Epithelial cell of prostate (primary cell): Measurements from ENCODE around the gene MAPK4.
"Not testable (repeated sequence)": the region's sequence is repeated elsewhere in the genome, so short reads cannot be mapped to it uniquely, and the experiment has no call there.

Experiments
- DNase-seq: peaks from one replicate; pipeline ENCODE4 v3.0.0-alpha.2; 2011; ENCODE audit warnings: low read depth, low spot score
- H3K27ac ChIP-seq: fragments of 450-650 bp; 2 replicates; pipeline ENCODE4 v1.5.1; 2017; ENCODE audit warnings: mild to moderate bottlenecking

The MAPK4 gene

GRCh38 chr18:50573196-50573595 is 13.3 kb downstream of the MAPK4 start:
- H3K27ac ChIP-seq, DNase-seq: not testable (repeated sequence)

GRCh38 chr18:50573679-50574078 is 13.8 kb downstream of the MAPK4 start:
- H3K27ac ChIP-seq = no peak overlapping the region
- DNase-seq = no peak

DNA sequence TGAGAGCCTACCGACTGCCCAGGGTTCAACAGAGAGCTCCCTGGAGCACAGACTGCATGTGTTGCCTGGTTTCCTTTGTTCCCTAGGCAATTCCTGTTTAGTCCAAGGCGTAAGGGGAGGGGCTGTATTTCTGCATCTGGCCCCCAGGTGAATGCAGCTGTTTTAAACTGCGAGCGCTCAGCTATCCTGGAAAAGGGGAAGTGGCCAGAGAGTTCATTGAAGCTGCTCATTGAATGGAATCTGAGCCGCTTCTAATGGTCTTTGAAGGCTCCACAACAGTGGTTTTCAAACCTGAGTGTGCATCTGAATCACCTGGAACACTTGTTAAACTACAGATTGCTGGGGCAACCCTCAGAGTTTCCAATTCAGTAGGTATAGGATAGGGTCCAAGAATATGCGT is 18.1 kb downstream of the MAPK4 start:
- no peak overlapping the region for H3K27ac ChIP-seq
- no peak for DNase-seq

GRCh38 chr18:50578651-50579050 is 18.8 kb downstream of the MAPK4 start:
- DNase-seq = peak; percentile 52
- no peak overlapping the region for H3K27ac ChIP-seq

DNA sequence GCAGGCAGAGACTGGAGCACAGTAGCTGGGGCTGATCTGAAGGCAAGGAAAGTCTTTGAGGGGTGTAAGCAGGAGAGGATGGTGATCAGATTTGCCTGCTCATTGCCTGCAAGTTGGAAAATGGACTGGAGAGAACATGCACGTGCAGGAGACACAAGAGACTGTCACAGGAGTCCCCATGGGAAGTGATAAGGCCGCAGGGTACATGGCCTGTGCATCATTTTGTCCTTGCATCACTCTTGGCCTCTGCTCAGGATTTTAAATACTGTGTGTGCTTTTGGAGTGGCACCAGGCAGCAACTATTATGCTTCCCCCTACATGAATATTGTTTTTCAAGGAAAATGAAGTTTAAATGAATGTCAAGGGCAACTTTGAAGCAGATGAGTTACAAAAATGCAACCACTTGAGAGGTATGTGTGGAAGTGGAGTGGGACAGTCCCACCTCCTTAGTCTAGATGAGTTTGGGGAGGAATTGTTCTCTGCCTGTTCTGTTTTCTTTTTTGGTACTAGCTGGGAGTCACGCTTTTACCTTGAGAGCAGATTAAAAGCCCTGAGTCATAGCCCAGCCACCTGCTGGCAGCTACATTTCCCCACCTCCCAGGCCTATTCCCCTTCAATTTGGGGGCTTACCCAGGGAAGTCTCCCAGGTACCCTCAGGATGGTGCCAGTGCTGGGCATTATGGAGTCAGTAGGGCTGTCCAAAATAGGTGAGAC is 19.3 kb downstream of the MAPK4 start:
- no peak for DNase-seq
- H3K27ac ChIP-seq = no peak overlapping the region

- H3K27ac ChIP-seq = no peak overlapping the region
- no peak for DNase-seq
These were observed 21.6 kb downstream of the MAPK4 start for GRCh38 chr18:50581517-50581916.

DNA sequence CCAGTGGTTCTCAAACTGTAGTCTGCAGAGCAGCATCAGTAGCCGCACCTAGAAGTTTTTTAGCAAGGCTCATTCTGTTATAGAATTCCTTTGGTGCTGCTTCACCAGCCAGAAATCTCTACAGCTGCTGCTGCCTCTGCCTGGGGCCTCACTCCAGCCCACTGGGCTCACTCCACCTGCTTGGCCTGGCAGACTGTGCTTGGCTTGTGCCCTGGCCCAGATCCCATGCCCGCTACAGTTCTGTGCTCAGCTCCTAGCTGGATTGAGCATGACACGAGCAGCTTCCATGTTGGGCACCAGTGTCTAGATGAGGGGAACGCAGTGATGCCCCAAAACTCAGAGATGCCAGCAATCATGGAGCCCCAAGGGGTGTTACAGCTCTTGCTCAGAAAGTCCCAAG is 22.6 kb downstream of the MAPK4 start:
- H3K27ac ChIP-seq = no peak overlapping the region
- no peak for DNase-seq

DNA sequence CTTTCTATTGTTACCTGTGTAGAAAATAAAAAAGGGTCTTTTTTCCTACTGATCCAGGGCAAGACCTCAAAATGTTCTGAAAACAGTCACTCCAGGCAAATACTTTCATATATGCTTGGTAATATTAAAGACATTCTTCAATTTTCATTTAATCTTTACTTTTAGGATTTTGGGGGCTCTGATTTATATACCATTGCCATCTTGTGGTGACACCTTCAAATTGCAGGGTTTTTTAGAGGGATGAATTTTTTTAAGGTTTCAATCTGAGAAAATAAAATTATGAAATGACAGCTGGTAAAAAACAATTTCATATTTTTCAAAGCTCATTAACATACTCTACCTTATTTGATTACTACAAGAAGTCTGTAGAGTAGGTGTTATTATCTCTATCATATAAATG is 26.8 kb downstream of the MAPK4 start:
- no peak for DNase-seq
- no peak overlapping the region for H3K27ac ChIP-seq

- DNase-seq = no peak
- H3K27ac ChIP-seq = no peak overlapping the region
These were observed 30.7 kb downstream of the MAPK4 start for GRCh38 chr18:50590593-50590992.

DNA sequence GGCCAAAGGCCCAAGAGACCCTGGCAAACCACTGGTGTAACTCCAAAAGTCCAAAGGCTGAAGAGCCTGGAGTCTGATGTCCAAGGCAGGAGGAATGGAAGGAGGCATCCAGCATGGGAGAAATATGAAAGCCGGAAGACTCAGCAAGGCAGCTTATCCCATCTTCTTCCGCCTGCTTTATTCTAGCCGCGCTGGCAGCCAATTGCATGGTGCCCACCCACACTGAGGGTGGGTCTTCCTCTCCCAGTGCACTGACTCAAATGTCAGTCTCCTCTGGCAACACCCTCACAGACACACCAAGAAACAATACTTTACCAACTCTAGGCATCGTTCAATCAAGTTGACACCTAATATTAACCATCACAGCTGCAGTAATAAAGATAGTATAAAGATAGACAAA is 34.1 kb downstream of the MAPK4 start:
- no peak overlapping the region for H3K27ac ChIP-seq

GRCh38 chr18:50594942-50595341 is 35.1 kb downstream of the MAPK4 start:
- peak; percentile 16 for DNase-seq
- no peak overlapping the region for H3K27ac ChIP-seq

More for the DNA sequence above, 34.1 kb downstream of the MAPK4 start:
- DNase-seq = no peak

GRCh38 chr18:50602466-50602865 is 42.6 kb downstream of the MAPK4 start:
- no peak for DNase-seq

DNA sequence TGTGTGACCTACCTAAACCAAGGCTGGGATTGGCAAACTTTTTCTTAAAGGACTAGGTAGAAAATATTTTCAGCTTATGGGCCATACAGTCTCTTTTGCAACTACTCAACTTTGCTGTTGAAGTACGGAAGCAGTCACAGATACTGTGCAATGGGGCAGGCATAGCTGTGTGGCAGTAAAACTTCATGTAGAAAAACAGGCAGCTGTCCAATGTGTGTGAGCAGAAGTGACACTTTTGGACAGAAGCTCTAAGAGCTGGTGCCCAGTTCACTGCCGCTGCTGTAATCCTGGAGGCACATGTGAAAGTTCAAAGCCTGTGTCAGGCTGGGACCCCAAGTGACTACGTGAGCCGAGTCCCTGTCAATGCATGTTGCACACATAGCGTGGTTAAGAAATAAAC is 46.7 kb downstream of the MAPK4 start:
- H3K27ac ChIP-seq = no peak overlapping the region
- DNase-seq = no peak

More at GRCh38 chr18:50602466-50602865, 42.6 kb downstream of the MAPK4 start:
- no peak overlapping the region for H3K27ac ChIP-seq

DNA sequence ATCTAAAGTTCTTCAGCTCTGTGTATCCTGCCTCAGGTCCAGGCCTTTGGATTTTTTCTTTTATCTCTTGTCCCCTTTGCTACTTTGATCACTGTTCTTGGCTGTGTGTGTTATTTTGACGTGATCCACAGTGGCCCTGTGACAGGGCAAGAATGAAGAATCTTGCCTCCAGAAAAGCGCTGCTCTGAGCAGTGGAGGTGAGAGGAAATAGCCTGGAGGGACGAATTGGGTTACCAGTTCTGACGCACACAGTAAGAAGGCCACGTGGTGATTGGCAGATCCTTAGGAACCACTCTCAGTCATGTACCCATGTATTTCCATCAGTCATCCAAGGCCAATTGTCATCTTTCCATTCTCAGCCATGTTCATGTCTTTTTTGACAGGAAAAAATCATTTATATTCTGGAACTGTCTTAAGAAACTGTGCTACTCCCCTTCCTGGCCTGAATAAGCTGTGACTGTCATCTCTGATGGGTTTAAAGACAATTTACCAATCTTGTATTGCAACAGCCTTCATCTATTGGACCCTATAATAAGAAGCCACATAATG is 47.6 kb downstream of the MAPK4 start:
- H3K27ac ChIP-seq = no peak overlapping the region
- DNase-seq = no peak

DNA sequence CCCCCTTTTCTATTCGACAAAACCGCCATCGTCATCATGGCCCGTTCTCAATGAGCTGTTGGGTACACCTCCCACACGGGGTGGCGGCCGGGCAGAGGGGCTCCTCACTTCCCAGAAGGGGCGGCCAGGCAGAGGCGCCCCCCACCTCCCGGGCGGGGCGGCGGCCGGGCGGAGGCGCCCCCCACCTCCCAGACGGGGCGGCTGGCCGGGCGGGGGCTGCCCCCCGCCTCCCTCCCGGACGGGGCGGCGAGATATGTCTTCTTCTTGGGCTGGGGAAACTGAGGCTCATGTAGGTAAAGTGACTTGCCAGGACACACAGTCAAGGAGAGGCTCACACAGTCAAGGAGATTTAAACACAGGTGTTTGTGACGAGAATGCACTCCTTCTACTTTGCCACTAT is 49.3 kb downstream of the MAPK4 start:
- not testable (repeated sequence) for H3K27ac ChIP-seq, DNase-seq

GRCh38 chr18:50610349-50610748 is 50.5 kb downstream of the MAPK4 start:
- no peak for DNase-seq

GRCh38 chr18:50611529-50611941 is 51.6 kb downstream of the MAPK4 start:
- peak; percentile 36 for DNase-seq
- no peak overlapping the region for H3K27ac ChIP-seq

More at GRCh38 chr18:50610349-50610748, 50.5 kb downstream of the MAPK4 start:
- no peak overlapping the region for H3K27ac ChIP-seq

DNA sequence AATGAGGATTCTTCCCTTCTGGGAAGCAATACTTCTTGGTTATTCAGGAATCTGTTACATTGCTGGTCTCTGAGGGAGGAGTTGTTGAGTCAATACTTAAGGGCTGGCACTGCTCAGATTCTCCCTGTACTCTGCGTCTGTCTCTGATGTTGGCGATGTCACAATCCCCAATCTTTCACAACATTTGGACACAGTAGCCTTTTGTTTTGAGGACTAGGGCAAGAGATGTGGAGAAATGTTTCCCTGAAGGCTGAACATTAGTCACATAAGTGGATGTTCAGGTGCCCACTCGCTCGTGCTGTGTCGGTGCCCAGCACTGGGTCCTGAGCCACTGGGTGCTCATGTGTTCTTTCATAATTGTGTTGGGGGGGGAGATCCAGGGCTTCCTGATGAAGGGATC is 55.0 kb downstream of the MAPK4 start:
- DNase-seq = peak; percentile 83
- peak overlapping the region; percentile 5 for H3K27ac ChIP-seq

DNA sequence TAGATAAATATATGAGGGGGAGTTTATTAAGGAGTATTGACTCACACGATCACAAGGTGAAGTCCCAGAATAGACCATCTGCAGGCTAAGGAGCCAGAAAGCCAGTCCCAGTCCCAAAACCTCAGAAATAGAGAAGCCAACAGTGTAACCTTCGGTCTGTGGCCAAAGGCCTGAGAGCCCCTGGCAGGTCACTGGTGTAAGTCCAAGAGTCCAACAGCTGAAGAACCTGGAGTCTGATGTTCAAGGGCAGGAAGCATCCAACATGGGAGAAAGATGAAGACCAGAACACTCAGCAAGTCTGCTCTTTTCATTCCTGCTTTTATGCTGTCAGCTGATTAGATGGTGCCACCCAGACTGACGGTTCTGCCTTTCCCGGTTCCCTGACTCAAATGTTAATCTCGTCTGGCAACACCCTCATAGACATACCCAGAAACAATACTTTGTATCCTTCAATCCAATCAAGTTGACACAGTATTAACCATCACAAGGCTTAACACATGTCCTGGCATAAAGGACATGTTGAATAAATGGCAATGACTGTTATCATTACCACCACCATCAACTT is 56.7 kb downstream of the MAPK4 start:
- H3K27ac ChIP-seq = no peak overlapping the region
- DNase-seq = no peak

DNA sequence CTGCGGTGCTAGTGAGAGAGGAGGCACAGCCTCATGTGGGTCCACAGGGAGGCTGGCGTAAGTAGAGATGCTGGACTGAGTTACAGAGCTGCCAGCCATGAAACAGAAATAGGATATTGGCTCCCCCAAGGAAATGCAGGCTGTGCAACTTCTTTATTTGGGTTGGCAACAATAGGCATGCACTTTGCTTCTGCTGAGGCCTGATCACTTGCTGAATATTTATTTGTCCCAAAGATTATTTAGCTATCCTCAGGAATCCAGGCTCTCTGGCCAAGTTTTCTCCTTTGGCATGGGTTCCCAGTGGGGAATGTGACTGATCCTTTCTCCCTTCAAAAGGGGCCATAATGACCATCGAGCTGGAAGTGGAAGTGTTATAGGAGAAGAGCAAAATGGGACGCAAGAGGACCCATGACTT is 60.0 kb downstream of the MAPK4 start:
- no peak overlapping the region for H3K27ac ChIP-seq
- DNase-seq = no peak

- H3K27ac ChIP-seq = no peak overlapping the region
- no peak for DNase-seq
These were observed 60.4 kb downstream of the MAPK4 start for GRCh38 chr18:50620319-50620718.

GRCh38 chr18:50621366-50621765 is 61.5 kb downstream of the MAPK4 start:
- no peak overlapping the region for H3K27ac ChIP-seq
- DNase-seq = no peak
